SK-N-DZ (cell line): ENCODE data around the gene AHNAK2. TPM values are rescaled to one million over a fixed set of nuclear protein-coding genes. Genes with fewer than 3 reads are reported as not detected.
"Not testable (repeated sequence)": the region's sequence is repeated elsewhere in the genome, so short reads cannot be mapped to it uniquely, and the experiment has no call there.

ENCODE experiments used
- DNase-seq: peaks from one replicate; pipeline ENCODE4 v3.0.0-alpha.2; 2015; ENCODE audit warnings: low spot score
- polyA plus RNA-seq, 2 experiments: library from polyadenylated mRNA; depleted of rRNA; stranded (reverse); fragments of >200 nt; gene quantifications; 2 replicates each; pipeline ENCODE4 v1.2.3, GENCODE V29; 2014

AHNAK2 gene
- polyA plus RNA-seq (2014; cell fraction: cytosol; rRNA removed), result 0.02 TPM in 1 of 2 replicates, not detected in the other
- 0.35 TPM in 1 of 2 replicates, not detected in the other for polyA plus RNA-seq (2014; cell fraction: nucleus; rRNA removed)

GRCh38 chr14:104977681-104978653 is at the start of gene AHNAK2:
Gene AHNAK2, minus strand, starts transcription at chr14:104978374. Its CDS starts 137 bp downstream, at chr14:104978237.
- peak; percentile 63 for DNase-seq

- not testable (repeated sequence) for DNase-seq
Observed at GRCh38 chr14:105027718-105028117, 49.5 kb upstream of the AHNAK2 start.

DNA sequence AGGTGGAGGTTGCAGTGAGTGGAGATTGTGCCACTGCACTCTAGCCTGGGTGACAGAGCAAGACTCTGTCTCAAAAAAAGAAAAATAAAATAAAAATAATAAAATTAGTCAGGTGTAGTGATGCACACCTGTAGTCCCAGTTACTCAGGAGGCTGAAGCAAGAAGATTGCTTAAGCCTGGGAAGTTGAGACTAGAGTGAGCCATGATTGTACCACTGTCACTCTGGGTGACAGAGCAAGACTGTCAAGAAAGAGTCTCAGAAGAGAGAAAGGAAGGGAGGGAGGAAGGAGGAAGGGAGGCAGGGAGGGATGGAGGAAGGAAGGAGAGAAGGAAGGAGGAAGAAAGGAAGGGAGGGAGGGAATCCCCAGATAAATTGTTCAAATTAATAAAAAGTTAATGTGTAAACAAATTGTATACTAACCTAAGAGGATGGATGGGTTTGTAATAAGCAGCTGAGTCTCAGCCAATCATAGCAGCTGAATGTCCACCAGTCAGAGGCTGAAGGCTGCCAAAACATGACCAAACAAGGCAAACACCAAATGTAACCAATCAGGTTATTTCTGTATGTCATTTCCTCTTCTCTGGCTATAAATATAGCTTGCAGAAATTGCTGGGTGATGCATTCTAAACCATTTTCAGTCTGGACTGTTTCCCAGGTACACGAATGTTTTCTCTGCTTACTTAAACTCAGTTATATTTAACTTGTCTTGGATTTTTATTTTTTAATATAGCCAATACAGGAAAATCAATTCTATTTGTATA is 48.8 kb upstream of the AHNAK2 start:
- no peak for DNase-seq

- no peak for DNase-seq
Observed at GRCh38 chr14:105026033-105026785, 48.0 kb upstream of the AHNAK2 start.

GRCh38 chr14:105025429-105025828 is 47.3 kb upstream of the AHNAK2 start:
- DNase-seq, result no peak

DNA sequence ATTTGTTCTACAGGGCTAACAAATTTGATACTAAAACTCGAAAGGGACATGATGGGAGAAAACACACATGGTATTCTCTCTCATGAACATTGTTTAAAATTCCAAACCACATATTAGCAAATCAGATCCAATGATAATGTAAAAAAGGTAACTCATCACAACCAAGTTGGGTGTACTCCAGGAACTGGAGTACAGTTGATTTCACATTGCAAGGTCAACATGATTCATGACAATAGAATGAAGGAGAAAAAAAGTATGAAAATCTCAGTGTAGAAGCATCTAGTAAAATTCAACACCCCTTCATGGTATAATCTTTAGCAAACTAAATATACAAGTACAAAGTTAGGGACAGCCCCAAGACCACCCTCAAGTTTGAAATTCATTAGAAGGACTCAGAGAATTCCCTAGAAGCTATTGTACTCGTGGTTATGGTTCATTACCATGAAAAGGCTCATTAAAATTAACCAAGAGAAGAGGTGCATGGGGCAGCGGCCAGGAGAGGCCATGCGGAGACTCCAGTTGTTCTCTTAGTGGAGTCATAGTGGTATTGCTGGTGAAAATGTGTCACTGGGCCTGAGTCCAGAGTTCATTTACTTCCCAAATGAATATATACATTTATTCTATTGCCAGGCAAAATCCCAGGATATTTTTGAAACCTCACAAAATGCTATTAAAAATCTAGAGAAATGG is 45.8 kb upstream of the AHNAK2 start:
- DNase-seq, result no peak

- no peak for DNase-seq
Observed at GRCh38 chr14:105023144-105023543, 45.0 kb upstream of the AHNAK2 start.

- no peak for DNase-seq
Observed at GRCh38 chr14:105022276-105022670, 44.1 kb upstream of the AHNAK2 start.

DNA sequence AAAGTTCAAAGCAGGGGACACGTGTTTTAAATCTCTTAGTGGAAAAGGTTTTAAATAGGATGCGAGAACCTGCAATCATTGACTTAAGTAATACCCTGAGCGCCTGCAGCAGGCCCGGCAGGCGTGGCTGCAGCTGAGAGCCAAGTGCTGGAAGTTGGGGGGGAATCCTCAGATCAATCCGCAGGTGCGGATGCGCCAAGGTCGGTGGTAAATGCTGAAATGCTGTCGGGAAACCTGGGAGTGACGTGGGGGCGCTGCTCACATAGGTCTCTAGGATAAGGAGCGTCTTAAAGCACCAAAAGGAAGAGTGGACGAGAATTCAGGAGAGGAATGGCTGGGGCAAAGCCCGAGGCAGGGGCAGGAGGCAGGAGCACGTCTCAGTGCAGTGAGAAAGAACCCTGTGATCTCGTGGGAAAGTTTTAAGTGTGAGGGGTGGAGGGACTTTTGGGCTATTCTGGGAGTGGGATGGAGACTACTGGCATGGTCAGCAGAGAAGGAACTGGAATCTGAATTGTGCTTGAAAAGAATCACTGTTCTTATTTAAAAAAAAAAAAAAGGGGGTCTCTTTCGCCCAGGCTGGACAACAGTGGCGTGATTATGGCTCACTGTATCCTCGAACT is 43.6 kb upstream of the AHNAK2 start:
- peak; percentile 62 for DNase-seq

- DNase-seq, result peak; percentile 83
Observed at GRCh38 chr14:105020815-105021655, 42.9 kb upstream of the AHNAK2 start, which contains the start of gene CDCA4. Gene CDCA4, minus strand, starts transcription at chr14:105021083. Its CDS starts 9,154 bp downstream, at chr14:105011929.

GRCh38 chr14:105019861-105020814 is 42.0 kb upstream of the AHNAK2 start:
- DNase-seq, result no peak

GRCh38 chr14:105018414-105018813 is 40.2 kb upstream of the AHNAK2 start:
- DNase-seq, result no peak

GRCh38 chr14:105015905-105016304 is 37.7 kb upstream of the AHNAK2 start:
- no peak for DNase-seq

- no peak for DNase-seq
Observed at GRCh38 chr14:105015242-105015641, 37.1 kb upstream of the AHNAK2 start.

GRCh38 chr14:105014631-105015030 is 36.5 kb upstream of the AHNAK2 start:
- DNase-seq, result no peak

- no peak for DNase-seq
Observed at GRCh38 chr14:105014032-105014431, 35.9 kb upstream of the AHNAK2 start.

GRCh38 chr14:105013150-105013785 is 35.1 kb upstream of the AHNAK2 start:
- DNase-seq, result no peak
